Cerebellar nuclear complex (tissue), 1 donor: ENCODE measurements around the gene SSNA1.

Experiments
- DNase-seq, 2 experiments: peaks; one replicate each; lab custom pipeline; 2025; lab: John Stamatoyannopoulos, UW

Gene SSNA1

DNA sequence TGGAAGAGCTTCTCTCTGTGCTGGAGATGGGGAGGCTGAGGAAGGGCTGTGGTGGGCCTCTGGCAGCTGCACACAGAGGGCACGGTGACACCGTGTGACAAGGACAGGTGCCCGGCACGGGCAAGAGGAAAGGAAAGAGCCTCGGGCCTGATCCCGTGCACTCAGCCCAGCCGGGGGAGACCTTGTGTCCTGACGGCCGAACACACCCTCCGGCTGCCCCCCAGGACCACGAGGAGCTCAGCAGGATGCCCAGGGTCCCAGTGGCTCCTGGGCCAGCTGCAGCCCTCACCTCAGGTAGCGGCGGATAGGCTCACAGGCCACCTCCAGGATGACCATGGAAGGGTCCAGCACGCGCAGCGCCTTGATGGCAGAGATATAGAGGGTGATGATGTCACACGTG is 5.6 kb upstream of the SSNA1 start:
- no peak for DNase-seq

- no peak for DNase-seq
Measured at GRCh38 chr9:137183980-137184595, 4.4 kb upstream of the SSNA1 start.

- no peak for DNase-seq
Measured at GRCh38 chr9:137184881-137185660, 3.4 kb upstream of the SSNA1 start.

DNA sequence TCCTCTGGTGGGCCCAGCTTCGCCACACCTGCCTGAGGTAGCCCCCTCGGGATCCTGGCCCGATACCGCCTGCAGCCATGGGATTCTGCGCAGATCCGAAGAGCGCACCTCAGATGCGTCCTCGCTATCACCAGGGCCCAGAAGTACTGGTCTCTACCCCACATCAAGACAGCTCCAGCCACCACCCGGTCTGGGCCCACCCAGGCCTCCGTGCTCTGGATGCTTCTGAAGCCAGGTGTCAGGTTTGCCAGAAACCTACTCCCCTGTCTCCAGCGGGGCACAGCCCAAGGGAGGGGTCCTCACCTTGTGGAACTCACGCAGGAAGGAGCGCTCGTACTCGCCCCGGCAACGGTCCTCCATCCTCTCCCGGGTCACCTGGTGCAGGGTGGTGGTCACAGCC is 2.6 kb upstream of the SSNA1 start:
- no peak for DNase-seq

- DNase-seq: no peak
Measured at GRCh38 chr9:137186385-137186784, 2.1 kb upstream of the SSNA1 start.

DNA sequence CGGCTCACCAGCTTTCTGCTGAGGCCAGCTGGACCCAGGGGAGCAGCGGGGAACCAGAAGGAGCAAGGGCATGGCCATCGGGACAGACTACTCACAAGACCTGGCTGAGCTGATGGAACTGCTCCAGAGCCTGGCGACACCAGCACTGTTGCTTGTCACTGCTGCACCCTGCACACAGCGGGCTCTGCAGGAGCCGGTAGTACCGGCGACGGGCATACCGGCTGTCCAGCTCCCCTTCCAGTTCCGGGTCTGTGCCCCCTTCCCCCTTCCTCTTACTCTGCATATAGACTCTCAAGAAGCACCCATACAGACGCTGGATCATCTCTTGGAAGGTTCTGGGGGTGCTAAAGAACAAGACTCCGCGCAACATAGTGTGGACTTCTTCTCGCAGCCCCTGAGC is 1.1 kb upstream of the SSNA1 start:
- no peak for DNase-seq

- DNase-seq: no peak
Measured at GRCh38 chr9:137188086-137188489, 388 bp upstream of the SSNA1 start.

DNA sequence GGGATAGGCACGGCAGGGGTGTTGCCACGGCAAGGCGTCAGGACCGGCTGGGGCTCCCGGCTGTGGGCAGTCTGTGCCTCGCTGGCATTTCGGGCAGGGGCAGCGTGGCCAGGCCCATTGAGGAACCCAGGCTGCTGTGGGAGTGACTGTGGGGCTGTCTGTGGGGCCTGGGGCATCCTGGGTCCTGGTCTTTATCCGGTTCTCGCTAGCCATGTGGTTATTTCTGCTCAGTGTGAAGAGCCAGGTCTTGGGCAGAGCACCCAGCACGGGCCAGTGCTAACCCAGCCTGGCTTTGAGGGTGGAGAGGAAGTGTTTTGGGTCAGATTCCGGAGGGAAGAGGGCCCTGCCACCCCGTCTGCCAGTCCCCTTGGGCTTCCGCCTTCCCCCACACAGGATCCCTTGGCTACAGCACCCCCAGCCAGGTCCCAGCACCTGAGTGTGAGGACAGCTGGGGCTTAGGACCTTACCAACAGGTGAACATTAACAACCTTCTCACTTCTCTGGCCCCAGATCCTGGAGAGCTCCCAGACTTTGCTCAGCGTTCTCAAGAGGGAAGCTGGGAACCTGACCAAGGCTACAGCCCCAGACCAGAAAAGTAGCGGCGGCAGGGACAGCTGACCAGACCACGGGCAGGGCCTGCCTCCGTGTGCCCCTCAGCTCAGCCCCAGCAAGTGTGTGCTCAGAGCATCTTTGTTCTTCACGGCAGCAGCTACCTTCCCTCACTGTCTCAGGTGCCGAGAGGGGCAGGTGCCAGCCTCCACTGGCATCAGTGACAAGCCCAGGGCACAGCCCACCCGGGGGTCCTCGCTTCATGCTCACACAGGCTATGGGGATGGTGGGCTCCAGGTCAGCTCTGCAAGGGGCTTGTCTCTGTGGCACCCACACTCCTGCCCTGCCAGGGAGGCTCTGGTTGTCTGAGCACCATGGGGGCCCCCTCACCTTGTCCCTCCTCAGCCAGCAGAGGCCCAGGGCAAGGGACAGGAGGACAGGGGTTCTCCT is 1.1 kb downstream of the SSNA1 start:
- no peak for DNase-seq

- DNase-seq: no peak
Measured at GRCh38 chr9:137190315-137190856, 1.9 kb downstream of the SSNA1 start.

DNA sequence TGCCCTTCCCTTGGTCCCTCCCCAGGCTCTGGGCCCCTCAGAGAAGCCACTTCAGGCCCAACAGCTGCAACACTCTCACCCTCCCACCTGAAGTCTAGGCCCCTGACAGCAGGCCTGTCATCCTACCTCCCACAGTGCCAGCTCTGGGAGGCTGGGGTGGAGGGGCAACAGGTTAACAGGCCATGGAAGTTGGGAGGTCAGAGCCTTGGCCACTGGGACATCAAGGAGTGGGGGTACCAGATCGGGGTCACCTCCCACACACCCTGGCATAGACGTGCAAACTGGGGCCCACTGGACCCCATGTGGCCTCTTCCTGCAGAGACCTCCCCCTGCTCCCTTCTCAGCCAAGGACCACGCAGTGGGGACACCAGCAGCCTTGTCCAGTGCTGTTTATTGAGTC is 2.8 kb downstream of the SSNA1 start:
- DNase-seq: no peak

GRCh38 chr9:137191691-137192447 is 3.4 kb downstream of the SSNA1 start:
- no peak for DNase-seq

DNA sequence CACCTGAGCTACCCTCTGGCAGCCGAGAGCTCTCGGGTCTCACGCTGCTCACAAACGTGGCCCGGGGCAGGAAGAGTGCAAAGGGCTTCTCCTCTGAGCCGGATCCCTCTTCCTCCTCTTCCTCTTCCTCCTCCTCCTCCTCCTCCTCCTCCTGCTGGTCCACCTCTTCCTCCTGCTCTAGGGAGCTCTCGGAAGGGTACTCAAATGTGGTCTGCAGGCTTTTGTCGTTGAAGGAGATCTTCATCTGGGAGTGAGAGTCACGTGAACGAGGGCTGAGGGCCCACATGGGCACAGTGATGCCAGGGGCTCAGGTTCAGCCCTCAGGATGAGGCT is 3.9 kb downstream of the SSNA1 start:
- no peak for DNase-seq

GRCh38 chr9:137192859-137193258 is 4.4 kb downstream of the SSNA1 start:
- no peak for DNase-seq

DNA sequence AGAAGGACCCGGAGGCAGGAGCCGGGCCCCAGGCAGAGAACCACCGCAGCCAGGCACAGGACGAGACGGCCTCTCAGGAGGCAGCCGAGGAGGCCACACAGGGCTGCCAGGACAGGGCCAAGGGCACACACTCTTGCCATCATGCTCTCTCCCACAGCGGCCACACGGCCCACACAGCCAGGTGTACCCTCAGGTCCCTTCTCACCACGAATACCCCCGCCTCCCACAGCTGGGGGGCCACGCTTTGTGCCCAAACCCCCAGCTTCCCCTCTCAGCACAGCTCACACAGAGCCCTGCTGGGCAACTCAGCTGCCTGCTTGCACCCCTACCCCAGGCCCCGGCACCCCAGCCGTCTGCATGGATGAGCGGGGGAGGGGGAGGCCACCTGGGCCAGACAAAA is 5.3 kb downstream of the SSNA1 start:
- no peak for DNase-seq

GRCh38 chr9:137194388-137194787 is 5.9 kb downstream of the SSNA1 start:
- no peak for DNase-seq

DNA sequence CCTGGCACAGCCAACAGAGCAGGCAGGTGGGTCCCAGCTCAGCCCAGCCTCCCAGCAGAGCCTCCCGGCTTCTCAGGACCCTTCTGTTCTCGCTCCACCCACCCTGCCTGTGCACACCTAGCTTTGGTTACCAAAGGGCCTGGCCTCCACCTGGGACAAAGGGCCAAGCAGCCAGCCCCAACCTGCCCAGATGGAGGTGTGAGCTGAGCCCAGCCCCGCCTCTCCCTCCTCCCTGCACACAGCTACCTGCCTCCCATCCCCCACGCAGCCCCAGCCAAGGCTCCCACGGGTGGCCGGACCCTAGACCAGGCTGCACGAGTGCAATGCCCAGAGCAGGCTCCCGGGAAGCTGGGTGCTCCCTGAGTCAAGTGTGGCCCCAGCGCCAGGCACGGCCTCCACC is 6.4 kb downstream of the SSNA1 start:
- DNase-seq: no peak

- no peak for DNase-seq
Measured at GRCh38 chr9:137195525-137196220, 7.2 kb downstream of the SSNA1 start.

GRCh38 chr9:137198051-137198901 is 9.8 kb downstream of the SSNA1 start:
- DNase-seq: no peak

- DNase-seq: peak in 1 of 2 experiments; percentile 51
Measured at GRCh38 chr9:137198902-137199283, 10.4 kb downstream of the SSNA1 start.
